Hepatocyte (in vitro differentiated cells): ENCODE results near the gene OTULIN.

Experiments
- EZH2 ChIP-seq: fragments of 200-600 bp; sonication (generic); IDR thresholded peaks from 2 replicates; pipeline ENCODE4 v1.6.1; 2016; ENCODE audit warnings: antibody characterized with exemption, mild to moderate bottlenecking, borderline replicate concordance
- TF ChIP-seq, protein P1 (sequence below): fragments of 200-600 bp; sonication (generic); IDR thresholded peaks from 2 replicates; pipeline ENCODE4 v1.5.1; 2016; ENCODE audit warnings: antibody characterized with exemption, mild to moderate bottlenecking; ENCODE audit not compliant: poor library complexity

DNA sequence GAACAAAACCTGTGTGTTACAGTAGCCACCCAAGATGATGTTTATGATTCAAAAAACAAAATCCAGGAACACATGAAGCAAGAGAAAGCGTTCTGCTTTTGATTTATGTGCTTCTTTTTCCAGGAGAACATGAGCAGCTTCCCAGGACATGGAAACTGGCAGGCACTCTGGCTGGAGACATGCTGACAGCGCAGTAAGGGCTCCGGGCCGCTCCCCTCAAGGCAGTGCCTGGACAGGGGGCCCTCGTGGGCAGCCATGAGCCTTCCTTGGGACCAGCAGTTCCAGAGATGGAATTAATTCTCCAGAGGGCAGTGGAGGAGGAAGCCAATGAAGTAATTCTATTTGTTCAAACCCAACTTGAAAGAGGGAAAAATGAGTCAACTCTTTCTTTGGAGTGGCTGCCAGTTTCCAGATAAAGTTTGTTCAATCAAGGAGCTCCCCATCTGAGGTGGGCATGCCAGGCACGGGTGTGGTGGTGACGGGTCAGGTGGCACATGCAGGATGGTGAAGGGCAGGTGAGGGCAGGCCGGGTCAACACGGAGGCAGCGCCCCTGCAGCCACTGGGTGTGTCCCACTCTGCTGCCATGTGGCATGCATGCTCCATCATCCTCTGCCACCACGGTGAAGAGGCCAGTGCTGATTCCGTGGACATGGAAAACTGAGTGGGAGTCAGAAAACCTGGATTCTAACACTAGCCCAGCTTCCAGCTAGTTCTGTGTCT, 83.8 kb downstream of the OTULIN start:
- TF ChIP-seq, protein P1, sequence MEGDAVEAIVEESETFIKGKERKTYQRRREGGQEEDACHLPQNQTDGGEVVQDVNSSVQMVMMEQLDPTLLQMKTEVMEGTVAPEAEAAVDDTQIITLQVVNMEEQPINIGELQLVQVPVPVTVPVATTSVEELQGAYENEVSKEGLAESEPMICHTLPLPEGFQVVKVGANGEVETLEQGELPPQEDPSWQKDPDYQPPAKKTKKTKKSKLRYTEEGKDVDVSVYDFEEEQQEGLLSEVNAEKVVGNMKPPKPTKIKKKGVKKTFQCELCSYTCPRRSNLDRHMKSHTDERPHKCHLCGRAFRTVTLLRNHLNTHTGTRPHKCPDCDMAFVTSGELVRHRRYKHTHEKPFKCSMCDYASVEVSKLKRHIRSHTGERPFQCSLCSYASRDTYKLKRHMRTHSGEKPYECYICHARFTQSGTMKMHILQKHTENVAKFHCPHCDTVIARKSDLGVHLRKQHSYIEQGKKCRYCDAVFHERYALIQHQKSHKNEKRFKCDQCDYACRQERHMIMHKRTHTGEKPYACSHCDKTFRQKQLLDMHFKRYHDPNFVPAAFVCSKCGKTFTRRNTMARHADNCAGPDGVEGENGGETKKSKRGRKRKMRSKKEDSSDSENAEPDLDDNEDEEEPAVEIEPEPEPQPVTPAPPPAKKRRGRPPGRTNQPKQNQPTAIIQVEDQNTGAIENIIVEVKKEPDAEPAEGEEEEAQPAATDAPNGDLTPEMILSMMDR: no peak
- TF ChIP-seq EZH2: no peak
